Chondrocyte (in vitro differentiated cells): ENCODE data around the gene PCNX2. TPM values are rescaled to one million over a fixed set of nuclear protein-coding genes. Genes with fewer than 3 reads are reported as not detected.

Experiments
- DNase-seq: peaks from one replicate; pipeline ENCODE4 v3.0.0; 2021; ENCODE audit warnings: mixed read lengths, low spot score
- H3K27ac Mint-ChIP-seq: one replicate; pipeline ENCODE4 v1.8.0; 2021; ENCODE audit warnings: mild to moderate bottlenecking, moderate library complexity, mixed read lengths; ENCODE audit not compliant: unreplicated experiment
- H3K27me3 Mint-ChIP-seq: 2 replicates; pipeline ENCODE4 v1.8.0; 2021; ENCODE audit warnings: low read depth, mixed read lengths
- H3K36me3 Mint-ChIP-seq: 2 replicates; pipeline ENCODE4 v1.8.0; 2021; ENCODE audit warnings: low read depth, mixed read lengths
- H3K4me1 Mint-ChIP-seq: 2 replicates; pipeline ENCODE4 v1.8.0; 2021; ENCODE audit warnings: low read depth, mild to moderate bottlenecking, mixed read lengths
- H3K4me3 Mint-ChIP-seq: one replicate; pipeline ENCODE4 v1.8.0; 2021; ENCODE audit warnings: mild to moderate bottlenecking, moderate library complexity, mixed read lengths; ENCODE audit not compliant: unreplicated experiment
- H3K9me3 Mint-ChIP-seq: 2 replicates; pipeline ENCODE4 v1.8.0; 2021; ENCODE audit warnings: low read depth, mixed read lengths
- total RNA-seq: library from RNA; stranded (reverse); gene quantifications from 3 replicates; pipeline ENCODE4 v1.2.1, GENCODE V29; 2021
- TF ChIP-seq, protein P1 (sequence below): fragments of 200-600 bp; sonication (generic); IDR thresholded peaks from 2 replicates; pipeline ENCODE4 v1.5.0; 2021; ENCODE audit warnings: antibody characterized with exemption, mild to moderate bottlenecking, moderate library complexity

PCNX2 gene
- total RNA-seq, 1 donor from 2014 or later, result 9.5 TPM

DNA sequence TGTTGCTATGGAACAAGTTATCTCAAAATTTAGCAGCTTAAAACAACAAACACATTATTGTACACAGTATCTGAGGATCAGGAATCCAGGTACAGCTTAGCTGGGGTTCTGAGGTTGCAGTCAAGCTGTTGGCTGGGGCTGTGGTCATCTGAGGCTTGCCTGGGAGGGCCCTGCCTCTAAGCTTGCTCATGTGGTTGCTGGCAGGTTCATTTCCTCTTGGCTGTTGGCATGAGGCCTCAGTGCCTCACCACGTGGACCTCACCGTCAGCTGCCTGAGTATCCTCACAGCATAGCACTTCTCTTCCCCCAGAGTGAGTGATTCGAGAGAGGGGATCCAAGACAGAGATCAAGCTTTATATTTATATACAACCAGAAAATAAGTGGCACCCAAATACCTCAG lies 326.6 kb downstream of the PCNX2 start:
- Mint-ChIP-seq H3K4me1 (no peaks in the 10 kb centered on the region), H3K27ac (no peak overlapping the region), H3K4me3 (no peak overlapping the region), H3K9me3 (peaks cover 15% of the 10 kb centered on the region), H3K27me3 (no peaks in the 10 kb centered on the region), H3K36me3 (peaks cover 35% of the 10 kb centered on the region)
- DNase-seq, result no peak
- TF ChIP-seq, protein P1, sequence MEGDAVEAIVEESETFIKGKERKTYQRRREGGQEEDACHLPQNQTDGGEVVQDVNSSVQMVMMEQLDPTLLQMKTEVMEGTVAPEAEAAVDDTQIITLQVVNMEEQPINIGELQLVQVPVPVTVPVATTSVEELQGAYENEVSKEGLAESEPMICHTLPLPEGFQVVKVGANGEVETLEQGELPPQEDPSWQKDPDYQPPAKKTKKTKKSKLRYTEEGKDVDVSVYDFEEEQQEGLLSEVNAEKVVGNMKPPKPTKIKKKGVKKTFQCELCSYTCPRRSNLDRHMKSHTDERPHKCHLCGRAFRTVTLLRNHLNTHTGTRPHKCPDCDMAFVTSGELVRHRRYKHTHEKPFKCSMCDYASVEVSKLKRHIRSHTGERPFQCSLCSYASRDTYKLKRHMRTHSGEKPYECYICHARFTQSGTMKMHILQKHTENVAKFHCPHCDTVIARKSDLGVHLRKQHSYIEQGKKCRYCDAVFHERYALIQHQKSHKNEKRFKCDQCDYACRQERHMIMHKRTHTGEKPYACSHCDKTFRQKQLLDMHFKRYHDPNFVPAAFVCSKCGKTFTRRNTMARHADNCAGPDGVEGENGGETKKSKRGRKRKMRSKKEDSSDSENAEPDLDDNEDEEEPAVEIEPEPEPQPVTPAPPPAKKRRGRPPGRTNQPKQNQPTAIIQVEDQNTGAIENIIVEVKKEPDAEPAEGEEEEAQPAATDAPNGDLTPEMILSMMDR, result no peak

DNA sequence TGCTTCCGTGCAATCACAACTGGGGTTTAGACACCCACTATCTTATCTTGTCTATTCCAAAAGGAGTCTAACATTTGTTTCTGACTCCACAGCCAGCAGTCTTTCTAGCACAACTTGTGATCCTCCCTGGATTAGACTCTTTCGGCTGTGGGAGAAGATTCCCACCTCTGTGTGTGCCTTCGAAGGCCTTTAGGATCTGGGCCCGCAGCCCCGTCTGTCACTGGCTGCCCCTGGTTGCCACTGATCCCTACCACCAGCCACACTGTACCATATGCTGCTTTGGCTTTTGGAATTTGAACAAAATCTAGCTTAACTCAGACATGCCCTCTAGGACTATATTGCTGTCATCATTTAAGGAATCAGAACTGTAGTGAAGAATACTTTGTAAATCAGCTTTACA lies 327.1 kb downstream of the PCNX2 start:
- peaks cover 29% of the 10 kb centered on the region for H3K36me3 Mint-ChIP-seq

DNA sequence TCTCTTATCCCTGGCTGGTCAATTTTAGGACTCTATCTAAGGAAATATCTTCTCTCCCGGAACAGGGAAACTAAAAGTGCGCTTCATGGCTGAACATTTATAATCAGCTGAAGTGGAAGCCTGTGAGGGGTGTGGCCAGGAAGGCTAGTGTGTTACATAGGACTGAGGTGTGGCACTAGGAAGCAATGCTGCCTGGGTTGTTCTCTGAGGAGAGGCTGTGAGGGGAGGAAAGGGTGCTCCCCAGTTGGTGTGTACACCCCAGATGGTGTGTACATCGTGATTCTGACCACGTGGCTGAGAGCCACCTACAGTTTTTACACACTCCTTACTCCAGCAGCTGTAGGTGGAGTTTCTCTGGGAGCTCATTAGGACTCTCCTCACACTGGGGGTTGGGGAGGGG lies 328.9 kb downstream of the PCNX2 start:
- H3K4me3 Mint-ChIP-seq, result no peak overlapping the region
- H3K27me3 Mint-ChIP-seq, result no peaks in the 10 kb centered on the region
- TF ChIP-seq, protein P1, result no peak
- H3K27ac Mint-ChIP-seq, result no peak overlapping the region
- no peak for DNase-seq
- H3K36me3 Mint-ChIP-seq, result peaks cover 16% of the 10 kb centered on the region
- H3K4me1 Mint-ChIP-seq, result peaks cover 15% of the 10 kb centered on the region
- no peaks in the 10 kb centered on the region for H3K9me3 Mint-ChIP-seq

More for the DNA sequence above, 327.1 kb downstream of the PCNX2 start:
- Mint-ChIP-seq H3K9me3 (peaks cover 9% of the 10 kb centered on the region), H3K4me3 (no peak overlapping the region), H3K27me3 (no peaks in the 10 kb centered on the region), H3K27ac (no peak overlapping the region), H3K4me1 (peaks cover 2% of the 10 kb centered on the region)
- no peak for DNase-seq
- TF ChIP-seq, protein P1, result no peak

DNA sequence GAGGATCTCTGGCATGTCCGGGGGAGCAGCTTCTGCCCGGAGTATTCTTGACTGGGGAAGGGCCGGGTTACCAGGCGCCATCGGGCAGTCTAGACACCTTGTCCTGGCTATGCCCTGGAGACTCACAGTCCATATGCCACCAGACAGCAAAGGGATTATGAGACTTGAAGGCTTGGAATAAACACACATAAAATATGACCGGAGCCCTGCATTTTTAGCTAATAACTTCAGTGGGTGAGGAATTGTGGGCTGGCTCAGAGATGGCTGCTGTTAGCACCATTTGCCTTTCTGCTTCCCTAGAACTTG lies 329.7 kb downstream of the PCNX2 start:
- H3K4me3 Mint-ChIP-seq, result no peak overlapping the region
- H3K4me1 Mint-ChIP-seq, result peaks cover 15% of the 10 kb centered on the region
- TF ChIP-seq, protein P1, result no peak
- H3K27ac Mint-ChIP-seq, result no peak overlapping the region
- H3K9me3 Mint-ChIP-seq, result no peaks in the 10 kb centered on the region
- H3K36me3 Mint-ChIP-seq, result peaks cover 10% of the 10 kb centered on the region
- DNase-seq, result no peak
- no peaks in the 10 kb centered on the region for H3K27me3 Mint-ChIP-seq

DNA sequence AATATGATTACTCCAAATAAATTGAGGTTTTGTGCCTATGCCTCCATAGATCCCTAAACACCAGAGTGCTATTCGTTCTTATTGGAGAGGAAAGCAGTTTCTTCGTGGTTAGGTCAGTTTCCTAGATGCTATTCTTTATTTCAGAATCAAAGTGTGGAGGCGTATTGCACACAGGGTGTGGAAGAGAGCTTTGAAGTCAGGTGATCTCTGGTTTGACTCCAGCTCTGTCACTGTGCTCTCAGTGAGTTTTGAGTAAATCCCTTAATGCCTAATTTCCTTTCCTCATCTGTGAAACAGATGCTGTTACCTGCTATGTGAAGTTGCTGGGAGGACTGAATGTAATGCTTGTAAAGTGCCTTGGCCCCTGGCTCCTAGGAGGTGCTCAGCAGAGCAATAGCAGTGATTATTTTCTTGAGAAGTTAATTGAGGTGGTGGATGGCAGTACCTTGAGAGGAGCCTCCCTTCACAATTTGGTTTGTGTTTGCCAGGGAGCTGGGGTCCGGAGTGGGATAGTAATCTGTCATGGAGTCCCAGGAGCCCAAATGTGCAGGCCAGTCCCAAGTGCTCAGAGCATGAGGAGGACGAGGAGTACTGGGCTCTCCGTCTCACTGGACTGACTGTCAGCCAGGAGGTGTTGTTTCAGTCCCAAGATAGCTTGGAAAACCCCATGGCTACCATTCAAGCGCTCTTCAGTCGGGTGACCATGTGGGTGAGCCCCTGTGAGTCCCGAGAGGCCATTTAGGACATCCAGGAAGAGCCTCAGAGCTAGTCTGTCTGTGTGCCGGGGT lies 330.2 kb downstream of the PCNX2 start:
- Mint-ChIP-seq H3K4me1 (peaks cover 15% of the 10 kb centered on the region), H3K36me3 (peaks cover 10% of the 10 kb centered on the region), H3K4me3 (no peak overlapping the region), H3K27me3 (no peaks in the 10 kb centered on the region), H3K27ac (no peak overlapping the region), H3K9me3 (no peaks in the 10 kb centered on the region)
- TF ChIP-seq, protein P1, result no peak
- DNase-seq, result no peak
